Measurements from ENCODE around the gene CACFD1.

- no peak for TF ChIP-seq CTCF (IDR thresholded peaks at IDR 0.05)
- TF ChIP-seq EZH2 (IDR thresholded peaks at IDR 0.05; ENCODE audit: borderline replicate concordance, insufficient read depth, low read depth, low read length, poor library complexity, severe bottlenecking), result no peak
Observed at GRCh38 chr9:133493845-133494540, 34.2 kb downstream of the CACFD1 start.
